ENCODE measurements around the gene TRIM39. TPM values are rescaled to one million over a fixed set of nuclear protein-coding genes. Genes with fewer than 3 reads are reported as not detected.

Gene TRIM39
- total and polyA plus RNA-seq, 2 of the 13 experiments (the other 11 are each of a cell fraction or from before 2014, with no cell fraction given), result 7.7 to 14.6 TPM

DNA sequence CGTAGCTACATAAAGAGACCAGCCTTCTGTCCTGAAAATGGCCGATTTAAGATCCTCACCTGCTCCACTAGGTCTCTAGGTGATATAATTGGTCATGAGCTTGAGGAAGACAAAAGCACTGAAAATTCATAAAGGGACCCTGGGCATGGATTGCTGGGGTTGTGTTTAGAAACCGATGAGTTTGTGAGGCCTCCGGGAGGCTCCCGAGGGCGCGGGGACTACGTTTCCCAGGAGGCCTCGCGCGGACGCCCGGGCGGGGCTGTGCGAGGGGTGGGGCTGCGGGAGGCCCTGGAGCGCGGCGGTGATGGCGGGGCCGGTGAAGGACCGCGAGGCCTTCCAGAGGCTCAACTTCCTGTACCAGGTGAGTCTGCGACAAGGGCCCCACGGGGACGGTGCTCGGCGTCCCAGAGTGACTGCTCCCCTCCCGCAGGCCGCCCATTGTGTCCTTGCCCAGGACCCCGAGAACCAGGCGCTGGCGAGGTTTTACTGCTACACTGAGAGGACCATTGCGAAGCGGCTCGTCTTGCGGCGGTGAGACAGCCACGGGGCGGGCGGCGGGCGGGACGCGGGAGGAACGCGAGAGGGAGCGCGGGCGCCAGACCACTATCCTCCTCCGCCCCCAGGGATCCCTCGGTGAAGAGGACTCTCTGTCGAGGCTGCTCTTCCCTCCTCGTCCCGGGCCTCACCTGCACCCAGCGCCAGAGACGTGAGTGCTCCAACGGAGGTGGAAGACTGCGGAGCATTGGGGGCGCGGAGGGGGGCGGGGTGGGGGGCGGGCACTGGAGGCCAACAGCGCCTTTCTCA is 18.3 kb downstream of the TRIM39 start, which contains the start of gene RPP21 (continued):
- TF ChIP-seq ZNF570 (CRISPR knock-in tag; IDR thresholded peaks at IDR 0.05; ENCODE audit: borderline replicate concordance) (no peak), ZNF512 (CRISPR knock-in tag; IDR thresholded peaks at IDR 0.05) (0 out of 2 replicates have a peak, but pooled peaks have one; percentile 44), ZBTB38 (CRISPR knock-in tag; IDR thresholded peaks at IDR 0.05) (peak; percentile 81; the same call in 1 of the 2 replicates), YEATS4 (CRISPR knock-in tag; IDR thresholded peaks at IDR 0.05; ENCODE audit: borderline replicate concordance) (peak; percentile 95; the same call in 1 of the 2 replicates), ZNF205 (CRISPR knock-in tag; IDR thresholded peaks at IDR 0.05) (peak; percentile 74; the same call in 1 of the 2 replicates), ZNF777 (CRISPR knock-in tag; IDR thresholded peaks at IDR 0.05) (peak; percentile 82), RARG (CRISPR knock-in tag; IDR thresholded peaks at IDR 0.05; ENCODE audit: low read depth) (no peak), ZNF740 (CRISPR knock-in tag; IDR thresholded peaks at IDR 0.05) (peak; percentile 74), GPN1 (CRISPR knock-in tag; IDR thresholded peaks at IDR 0.05; ENCODE audit: borderline replicate concordance) (peak; percentile 39; the same call in 1 of the 2 replicates), KDM2A (CRISPR knock-in tag; IDR thresholded peaks at IDR 0.05; ENCODE audit: borderline replicate concordance, low read depth) (peak; percentile 99), ZNF883 (CRISPR knock-in tag; IDR thresholded peaks at IDR 0.05; ENCODE audit: not compliant biosample characterization) (peak; percentile 91), ZNF558 (CRISPR knock-in tag; IDR thresholded peaks at IDR 0.05; ENCODE audit: borderline replicate concordance) (peak; percentile 96; the same call in 1 of the 2 replicates), ZNF589 (CRISPR knock-in tag; conservative IDR thresholded peaks at IDR 0.05) (no peak), REPIN1 (CRISPR knock-in tag; IDR thresholded peaks at IDR 0.05; ENCODE audit: borderline replicate concordance, low read depth) (peak; percentile 87), ZFP90 (CRISPR knock-in tag; IDR thresholded peaks at IDR 0.05; ENCODE audit: borderline replicate concordance) (peak; percentile 87), SNAPC2 (CRISPR knock-in tag; IDR thresholded peaks at IDR 0.05) (0 out of 2 replicates have a peak, but pooled peaks have one; percentile 39), TBX2 (CRISPR knock-in tag; IDR thresholded peaks at IDR 0.05; ENCODE audit: borderline replicate concordance) (peak; percentile 89), CCAR2 (optimal IDR thresholded peaks at IDR 0.05; ENCODE audit: low read depth, low read length) (no peak), SMYD3 (CRISPR knock-in tag; IDR thresholded peaks at IDR 0.05) (peak; percentile 81; the same call in 1 of the 2 replicates), HNRNPK (IDR thresholded peaks at IDR 0.05; ENCODE audit: low read depth, low read length, poor library complexity, severe bottlenecking) (peak; percentile 42), MED13 (CRISPR knock-in tag; IDR thresholded peaks at IDR 0.05) (peak; percentile 85), MIER2 (CRISPR knock-in tag; IDR thresholded peaks at IDR 0.05) (peak; percentile 75)
- TF ChIP-seq, protein P1, sequence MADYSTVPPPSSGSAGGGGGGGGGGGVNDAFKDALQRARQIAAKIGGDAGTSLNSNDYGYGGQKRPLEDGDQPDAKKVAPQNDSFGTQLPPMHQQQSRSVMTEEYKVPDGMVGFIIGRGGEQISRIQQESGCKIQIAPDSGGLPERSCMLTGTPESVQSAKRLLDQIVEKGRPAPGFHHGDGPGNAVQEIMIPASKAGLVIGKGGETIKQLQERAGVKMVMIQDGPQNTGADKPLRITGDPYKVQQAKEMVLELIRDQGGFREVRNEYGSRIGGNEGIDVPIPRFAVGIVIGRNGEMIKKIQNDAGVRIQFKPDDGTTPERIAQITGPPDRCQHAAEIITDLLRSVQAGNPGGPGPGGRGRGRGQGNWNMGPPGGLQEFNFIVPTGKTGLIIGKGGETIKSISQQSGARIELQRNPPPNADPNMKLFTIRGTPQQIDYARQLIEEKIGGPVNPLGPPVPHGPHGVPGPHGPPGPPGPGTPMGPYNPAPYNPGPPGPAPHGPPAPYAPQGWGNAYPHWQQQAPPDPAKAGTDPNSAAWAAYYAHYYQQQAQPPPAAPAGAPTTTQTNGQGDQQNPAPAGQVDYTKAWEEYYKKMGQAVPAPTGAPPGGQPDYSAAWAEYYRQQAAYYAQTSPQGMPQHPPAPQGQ (CRISPR knock-in tag; IDR thresholded peaks at IDR 0.05; ENCODE audit: borderline replicate concordance), result no peak
- TF ChIP-seq, protein P2, sequence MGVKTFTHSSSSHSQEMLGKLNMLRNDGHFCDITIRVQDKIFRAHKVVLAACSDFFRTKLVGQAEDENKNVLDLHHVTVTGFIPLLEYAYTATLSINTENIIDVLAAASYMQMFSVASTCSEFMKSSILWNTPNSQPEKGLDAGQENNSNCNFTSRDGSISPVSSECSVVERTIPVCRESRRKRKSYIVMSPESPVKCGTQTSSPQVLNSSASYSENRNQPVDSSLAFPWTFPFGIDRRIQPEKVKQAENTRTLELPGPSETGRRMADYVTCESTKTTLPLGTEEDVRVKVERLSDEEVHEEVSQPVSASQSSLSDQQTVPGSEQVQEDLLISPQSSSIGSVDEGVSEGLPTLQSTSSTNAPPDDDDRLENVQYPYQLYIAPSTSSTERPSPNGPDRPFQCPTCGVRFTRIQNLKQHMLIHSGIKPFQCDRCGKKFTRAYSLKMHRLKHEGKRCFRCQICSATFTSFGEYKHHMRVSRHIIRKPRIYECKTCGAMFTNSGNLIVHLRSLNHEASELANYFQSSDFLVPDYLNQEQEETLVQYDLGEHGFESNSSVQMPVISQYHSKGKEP (CRISPR knock-in tag; IDR thresholded peaks at IDR 0.05), result 0 out of 2 replicates have a peak, but pooled peaks have one; percentile 72
